ENCODE measurements around the gene NXPH1. TPM values are rescaled to one million over a fixed set of nuclear protein-coding genes. Genes with fewer than 3 reads are reported as not detected.
A peak's percentile ranks its signal among the peaks of the same experiment; 100 is the strongest.

The NXPH1 gene
- total and polyA plus RNA-seq, 9 of the 15 experiments (the other 6 are each of a cell fraction or from before 2014, with no cell fraction given): 0.16 TPM; not detected in 8

- TF ChIP-seq, protein P1, sequence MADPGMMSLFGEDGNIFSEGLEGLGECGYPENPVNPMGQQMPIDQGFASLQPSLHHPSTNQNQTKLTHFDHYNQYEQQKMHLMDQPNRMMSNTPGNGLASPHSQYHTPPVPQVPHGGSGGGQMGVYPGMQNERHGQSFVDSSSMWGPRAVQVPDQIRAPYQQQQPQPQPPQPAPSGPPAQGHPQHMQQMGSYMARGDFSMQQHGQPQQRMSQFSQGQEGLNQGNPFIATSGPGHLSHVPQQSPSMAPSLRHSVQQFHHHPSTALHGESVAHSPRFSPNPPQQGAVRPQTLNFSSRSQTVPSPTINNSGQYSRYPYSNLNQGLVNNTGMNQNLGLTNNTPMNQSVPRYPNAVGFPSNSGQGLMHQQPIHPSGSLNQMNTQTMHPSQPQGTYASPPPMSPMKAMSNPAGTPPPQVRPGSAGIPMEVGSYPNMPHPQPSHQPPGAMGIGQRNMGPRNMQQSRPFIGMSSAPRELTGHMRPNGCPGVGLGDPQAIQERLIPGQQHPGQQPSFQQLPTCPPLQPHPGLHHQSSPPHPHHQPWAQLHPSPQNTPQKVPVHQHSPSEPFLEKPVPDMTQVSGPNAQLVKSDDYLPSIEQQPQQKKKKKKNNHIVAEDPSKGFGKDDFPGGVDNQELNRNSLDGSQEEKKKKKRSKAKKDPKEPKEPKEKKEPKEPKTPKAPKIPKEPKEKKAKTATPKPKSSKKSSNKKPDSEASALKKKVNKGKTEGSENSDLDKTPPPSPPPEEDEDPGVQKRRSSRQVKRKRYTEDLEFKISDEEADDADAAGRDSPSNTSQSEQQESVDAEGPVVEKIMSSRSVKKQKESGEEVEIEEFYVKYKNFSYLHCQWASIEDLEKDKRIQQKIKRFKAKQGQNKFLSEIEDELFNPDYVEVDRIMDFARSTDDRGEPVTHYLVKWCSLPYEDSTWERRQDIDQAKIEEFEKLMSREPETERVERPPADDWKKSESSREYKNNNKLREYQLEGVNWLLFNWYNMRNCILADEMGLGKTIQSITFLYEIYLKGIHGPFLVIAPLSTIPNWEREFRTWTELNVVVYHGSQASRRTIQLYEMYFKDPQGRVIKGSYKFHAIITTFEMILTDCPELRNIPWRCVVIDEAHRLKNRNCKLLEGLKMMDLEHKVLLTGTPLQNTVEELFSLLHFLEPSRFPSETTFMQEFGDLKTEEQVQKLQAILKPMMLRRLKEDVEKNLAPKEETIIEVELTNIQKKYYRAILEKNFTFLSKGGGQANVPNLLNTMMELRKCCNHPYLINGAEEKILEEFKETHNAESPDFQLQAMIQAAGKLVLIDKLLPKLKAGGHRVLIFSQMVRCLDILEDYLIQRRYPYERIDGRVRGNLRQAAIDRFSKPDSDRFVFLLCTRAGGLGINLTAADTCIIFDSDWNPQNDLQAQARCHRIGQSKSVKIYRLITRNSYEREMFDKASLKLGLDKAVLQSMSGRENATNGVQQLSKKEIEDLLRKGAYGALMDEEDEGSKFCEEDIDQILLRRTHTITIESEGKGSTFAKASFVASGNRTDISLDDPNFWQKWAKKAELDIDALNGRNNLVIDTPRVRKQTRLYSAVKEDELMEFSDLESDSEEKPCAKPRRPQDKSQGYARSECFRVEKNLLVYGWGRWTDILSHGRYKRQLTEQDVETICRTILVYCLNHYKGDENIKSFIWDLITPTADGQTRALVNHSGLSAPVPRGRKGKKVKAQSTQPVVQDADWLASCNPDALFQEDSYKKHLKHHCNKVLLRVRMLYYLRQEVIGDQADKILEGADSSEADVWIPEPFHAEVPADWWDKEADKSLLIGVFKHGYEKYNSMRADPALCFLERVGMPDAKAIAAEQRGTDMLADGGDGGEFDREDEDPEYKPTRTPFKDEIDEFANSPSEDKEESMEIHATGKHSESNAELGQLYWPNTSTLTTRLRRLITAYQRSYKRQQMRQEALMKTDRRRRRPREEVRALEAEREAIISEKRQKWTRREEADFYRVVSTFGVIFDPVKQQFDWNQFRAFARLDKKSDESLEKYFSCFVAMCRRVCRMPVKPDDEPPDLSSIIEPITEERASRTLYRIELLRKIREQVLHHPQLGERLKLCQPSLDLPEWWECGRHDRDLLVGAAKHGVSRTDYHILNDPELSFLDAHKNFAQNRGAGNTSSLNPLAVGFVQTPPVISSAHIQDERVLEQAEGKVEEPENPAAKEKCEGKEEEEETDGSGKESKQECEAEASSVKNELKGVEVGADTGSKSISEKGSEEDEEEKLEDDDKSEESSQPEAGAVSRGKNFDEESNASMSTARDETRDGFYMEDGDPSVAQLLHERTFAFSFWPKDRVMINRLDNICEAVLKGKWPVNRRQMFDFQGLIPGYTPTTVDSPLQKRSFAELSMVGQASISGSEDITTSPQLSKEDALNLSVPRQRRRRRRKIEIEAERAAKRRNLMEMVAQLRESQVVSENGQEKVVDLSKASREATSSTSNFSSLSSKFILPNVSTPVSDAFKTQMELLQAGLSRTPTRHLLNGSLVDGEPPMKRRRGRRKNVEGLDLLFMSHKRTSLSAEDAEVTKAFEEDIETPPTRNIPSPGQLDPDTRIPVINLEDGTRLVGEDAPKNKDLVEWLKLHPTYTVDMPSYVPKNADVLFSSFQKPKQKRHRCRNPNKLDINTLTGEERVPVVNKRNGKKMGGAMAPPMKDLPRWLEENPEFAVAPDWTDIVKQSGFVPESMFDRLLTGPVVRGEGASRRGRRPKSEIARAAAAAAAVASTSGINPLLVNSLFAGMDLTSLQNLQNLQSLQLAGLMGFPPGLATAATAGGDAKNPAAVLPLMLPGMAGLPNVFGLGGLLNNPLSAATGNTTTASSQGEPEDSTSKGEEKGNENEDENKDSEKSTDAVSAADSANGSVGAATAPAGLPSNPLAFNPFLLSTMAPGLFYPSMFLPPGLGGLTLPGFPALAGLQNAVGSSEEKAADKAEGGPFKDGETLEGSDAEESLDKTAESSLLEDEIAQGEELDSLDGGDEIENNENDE (IDR thresholded peaks at IDR 0.05; ENCODE audit: low read depth, low read length): no peak
- no peak for TF ChIP-seq E2F5 (CRISPR knock-in tag; IDR thresholded peaks at IDR 0.05)
- TF ChIP-seq CGGBP1 (CRISPR knock-in tag; IDR thresholded peaks at IDR 0.05): no peak
- TF ChIP-seq CREB5 (CRISPR knock-in tag; IDR thresholded peaks at IDR 0.05): no peak
- TF ChIP-seq ZNF184 (CRISPR knock-in tag; IDR thresholded peaks at IDR 0.05): no peak
- TF ChIP-seq PKNOX1 (IDR thresholded peaks at IDR 0.05): peak; percentile 64
- peak; percentile 79 for TF ChIP-seq SMARCE1 (IDR thresholded peaks at IDR 0.05)
- TF ChIP-seq STAG1 (CRISPR knock-in tag; IDR thresholded peaks at IDR 0.05; ENCODE audit: borderline replicate concordance): no peak
- no peak for TF ChIP-seq PHF21A (IDR thresholded peaks at IDR 0.05; ENCODE audit: borderline replicate concordance, low read depth)
- no peak for TF ChIP-seq ZFPM2 (CRISPR knock-in tag; IDR thresholded peaks at IDR 0.05)
- no peak for TF ChIP-seq NBN (IDR thresholded peaks at IDR 0.05; ENCODE audit: low read depth)
- TF ChIP-seq SIN3B (IDR thresholded peaks at IDR 0.05; ENCODE audit: low read depth): no peak
- no peak for TF ChIP-seq POLR2G (IDR thresholded peaks at IDR 0.05; ENCODE audit: low read depth, low read length)
Measured at GRCh38 chr7:8386926-8387550, 46.4 kb upstream of the NXPH1 start (continued).
